ENCODE measurements around the gene HMGN2.
A peak's percentile ranks its signal among the peaks of the same experiment; 100 is the strongest.

HMGN2 gene

DNA sequence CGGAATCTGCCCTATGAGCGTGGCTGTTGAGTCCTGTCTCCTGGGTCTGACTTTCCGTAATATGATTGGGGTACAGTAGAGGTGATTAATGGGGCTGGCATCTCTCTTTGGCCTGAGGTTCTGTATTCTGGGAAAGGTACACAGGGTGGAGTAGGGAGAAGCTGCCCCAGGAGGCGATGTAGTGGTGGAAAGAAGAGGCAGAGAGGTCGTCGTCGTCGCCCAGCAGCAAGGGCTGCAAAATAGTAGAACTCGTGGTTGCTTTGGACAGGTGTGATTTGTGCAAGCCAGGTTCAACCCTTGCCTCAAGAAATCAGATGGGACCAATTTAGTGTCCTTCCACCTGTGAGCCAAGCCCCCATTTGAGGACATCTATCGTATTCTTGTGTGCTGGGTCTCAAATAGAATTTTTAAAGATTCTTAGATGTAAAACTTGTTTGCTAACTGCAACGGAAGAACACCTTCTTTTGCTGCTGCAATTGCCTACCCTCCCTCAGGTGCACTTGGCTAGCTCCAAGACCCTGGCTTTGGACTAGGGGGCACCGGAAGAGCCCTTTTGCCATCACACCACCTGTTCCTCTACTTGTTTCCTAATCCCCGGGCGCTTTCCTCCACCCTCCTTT is 1.3 kb upstream of the HMGN2 start:
- peak overlapping the region; percentile 99 for H3K27ac ChIP-seq
- no peak for TF ChIP-seq CTCF (conservative IDR thresholded peaks at IDR 0.05)

- H3K27ac ChIP-seq: peak overlapping the region; percentile 99
Measured at GRCh38 chr1:26471498-26472319, 531 bp upstream of the HMGN2 start.

DNA sequence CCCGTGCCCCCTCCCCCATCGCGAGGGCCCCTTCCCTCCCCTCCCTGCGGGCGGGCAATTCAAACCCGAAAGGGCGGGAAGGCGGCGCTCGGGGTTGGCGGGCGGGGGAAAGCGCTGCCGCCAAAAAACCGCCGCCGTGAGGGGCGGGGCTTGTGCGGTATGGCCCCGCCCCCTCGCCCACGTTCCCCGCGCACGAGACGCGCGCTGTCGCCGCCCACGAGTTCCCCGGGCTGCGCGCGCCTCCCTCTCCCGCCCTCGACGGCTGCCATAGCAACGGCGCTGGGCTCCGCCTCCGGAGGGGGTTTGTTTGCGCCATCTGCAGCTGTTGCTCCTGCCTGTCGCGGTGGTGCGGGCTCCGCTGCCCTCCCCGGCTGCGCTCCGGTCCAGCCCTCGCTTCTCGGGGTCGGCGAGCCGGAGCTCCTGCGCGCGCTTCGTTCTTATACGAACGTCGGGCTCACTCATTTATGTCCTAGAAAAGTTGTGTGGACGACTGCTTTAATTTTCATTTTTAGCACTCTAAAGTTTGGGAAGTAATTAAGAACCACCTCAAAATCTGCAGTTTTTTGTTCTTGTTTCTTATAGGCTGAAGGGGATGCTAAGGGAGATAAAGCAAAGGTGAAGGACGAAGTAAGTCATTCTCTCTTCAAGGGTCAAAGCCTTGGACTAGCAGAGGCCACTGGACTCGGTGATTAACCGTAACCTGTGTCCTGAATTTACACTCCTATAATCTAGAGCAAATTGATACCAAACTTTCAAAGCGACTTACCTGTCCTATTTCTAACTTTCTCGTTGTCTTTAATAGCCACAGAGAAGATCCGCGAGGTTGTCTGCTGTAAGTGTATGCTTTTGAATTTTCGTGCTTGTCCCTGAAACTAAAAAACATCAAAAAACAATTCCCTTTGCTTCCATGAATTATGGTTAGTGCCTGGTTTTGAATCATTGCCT is 933 bp downstream of the HMGN2 start:
- TF ChIP-seq CTCF (conservative IDR thresholded peaks at IDR 0.05): no peak
- peak overlapping the region; percentile 99 for H3K27ac ChIP-seq

More at GRCh38 chr1:26471498-26472319, 531 bp upstream of the HMGN2 start:
- TF ChIP-seq CTCF (conservative IDR thresholded peaks at IDR 0.05): no peak

- TF ChIP-seq CTCF (conservative IDR thresholded peaks at IDR 0.05): no peak
- peak overlapping the region; percentile 99; the same call in 1 of the 2 replicates for H3K27ac ChIP-seq
Measured at GRCh38 chr1:26474818-26475217, 2.6 kb downstream of the HMGN2 start.

DNA sequence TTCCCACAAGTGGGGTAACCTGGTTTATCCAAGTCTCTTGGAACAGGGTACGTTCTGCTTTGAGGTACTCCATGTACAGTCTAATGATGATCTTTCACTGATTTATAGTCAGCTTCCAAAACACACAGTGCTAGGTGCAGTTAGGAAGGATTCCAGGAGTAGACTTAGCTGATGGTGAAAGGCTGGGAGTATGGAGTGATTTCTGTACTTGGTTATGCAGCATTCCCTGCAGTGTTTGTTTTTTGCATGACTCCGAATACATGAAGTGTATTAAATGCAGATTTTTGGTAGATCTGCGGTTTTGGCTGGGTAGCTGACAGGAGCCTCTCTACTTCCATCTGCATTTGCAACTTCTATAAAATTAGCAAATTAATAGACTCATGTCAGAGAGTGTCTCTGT is 3.7 kb downstream of the HMGN2 start:
- TF ChIP-seq CTCF (conservative IDR thresholded peaks at IDR 0.05): no peak
- H3K27ac ChIP-seq: no peak overlapping the region

- no peak for TF ChIP-seq CTCF (conservative IDR thresholded peaks at IDR 0.05)
Measured at GRCh38 chr1:26476958-26477357, 4.7 kb downstream of the HMGN2 start.

More at GRCh38 chr1:26476958-26477357, 4.7 kb downstream of the HMGN2 start:
- H3K27ac ChIP-seq: no peak overlapping the region
